HepG2 (cell line): ENCODE results near the gene CAND2. TPM values are rescaled to one million over a fixed set of nuclear protein-coding genes. Genes with fewer than 3 reads are reported as not detected.

Source experiments
- ATAC-seq: fragments of 200-7000 bp; cut with Tn5 transposase; 3 replicates; pipeline ENCODE4 v1.9.1; 2020; ENCODE audit warnings: mild to moderate bottlenecking, moderate library complexity
- BruUV-seq: library from RNA; stranded (reverse); fragments of 400-500 nt; replicated peaks from 2 replicates; lab custom pipeline; 2021; lab: Mats Ljungman, UMichigan
- CTCF ChIA-PET: fragments of 300-600 bp; formaldehyde crosslinking; extraction: SDS; loops from one replicate; lab custom pipeline; 2021; ENCODE audit warnings: low total read pairs, inconsistent platforms, low intra/inter-chr PET ratio; lab: Yijun Ruan, JAX
- POLR2A ChIA-PET: fragments of 350-600 bp; sonication (Branson Sonifier 250); formaldehyde crosslinking; loops from one replicate; lab custom pipeline; 2020; ENCODE audit warnings: antibody characterized with exemption, inconsistent platforms; lab: Yijun Ruan, JAX
- DNase-seq: peaks from one replicate; pipeline ENCODE4 v3.0.0-alpha.2; 2015; ENCODE audit warnings: low spot score
- FAIRE-seq: peaks from 3 replicates; lab custom pipeline; 2011; peaks lifted over from hg19 to GRCh38; lab: Jason Lieb, UNC
- H2AFZ ChIP-seq: one replicate; pipeline ENCODE4 v1.6.1; 2011; ENCODE audit warnings: low read length, inconsistent platforms
- H3K27ac ChIP-seq: fragments of 300-600 bp; 3 replicates; pipeline ENCODE4 v1.8.0; 2011; ENCODE audit warnings: mixed run types, mild to moderate bottlenecking, mixed read lengths, low read length, inconsistent platforms; ENCODE audit not compliant: insufficient read depth; ENCODE audit errors: extremely low read length
- H3K27me3 ChIP-seq, 2 experiments: fragments of 200-600 bp in 1 of 2; 2 replicates in 1 of 2; 3 replicates in 1 of 2; pipeline versions ENCODE4 v1.6.0 to v1.8.0; 2011; ENCODE audit warnings: low read length in 2 of 2, mild to moderate bottlenecking in 2 of 2, moderate library complexity in 2 of 2, inconsistent platforms in 1 of 2; ENCODE audit not compliant: insufficient read depth in 2 of 2, control insufficient read depth in 1 of 2
- H3K36me3 ChIP-seq, 2 experiments: fragments of 200-600 bp in 1 of 2; replicated peaks in 1 of 2; 2 replicates in 1 of 2; 3 replicates in 1 of 2; pipeline versions ENCODE4 v1.5.1 to v1.8.0; 2011; ENCODE audit warnings: low read length in 2 of 2, inconsistent platforms in 1 of 2; ENCODE audit not compliant: insufficient read depth in 2 of 2, control insufficient read depth in 1 of 2
- H3K4me1 ChIP-seq: 2 replicates; pipeline ENCODE4 v1.5.1; 2012; ENCODE audit warnings: low read length, inconsistent platforms; ENCODE audit not compliant: insufficient read depth
- H3K4me2 ChIP-seq: 2 replicates; pipeline ENCODE4 v1.6.0; 2011; ENCODE audit warnings: low read depth, low read length, inconsistent platforms
- H3K4me3 ChIP-seq, 3 experiments: fragments of 200-600 bp in 1 of 3; sonication (generic), shearing (Covaris generic) in 1 of 3; replicated peaks in 1 of 3; 2 replicates each; pipeline ENCODE4 v1.5.1; 2011 to 2016; ENCODE audit warnings: low read length in 3 of 3, inconsistent platforms in 2 of 3, low read depth in 2 of 3, mild to moderate bottlenecking in 2 of 3, control low read depth in 1 of 3, mixed read lengths in 1 of 3; ENCODE audit not compliant: insufficient read depth in 1 of 3
- H3K79me2 ChIP-seq: one replicate; pipeline ENCODE4 v1.6.1; 2011; ENCODE audit warnings: low read length, inconsistent platforms; ENCODE audit not compliant: insufficient read depth
- H3K9ac ChIP-seq: 2 replicates; pipeline ENCODE4 v1.6.0; 2011; ENCODE audit warnings: mild to moderate bottlenecking, low read depth, low read length, inconsistent platforms; ENCODE audit not compliant: insufficient read depth
- H3K9me3 ChIP-seq: 2 replicates; pipeline ENCODE4 v1.5.1; 2012; ENCODE audit warnings: mild to moderate bottlenecking, low read length
- H4K20me1 ChIP-seq: 2 replicates; pipeline ENCODE4 v1.6.0; 2011; ENCODE audit warnings: inconsistent platforms, mild to moderate bottlenecking, low read length, moderate library complexity; ENCODE audit not compliant: insufficient read depth
- HOXA7 ChIP-seq: sonication (generic); formaldehyde crosslinking; IDR thresholded peaks from 2 replicates; pipeline ENCODE4 v1.8.1; 2022; ENCODE audit warnings: mild to moderate bottlenecking, missing genetic modification reagents, moderate library complexity
- POLR2A ChIP-seq, 2 experiments: IDR thresholded peaks; 2 replicates each; pipeline ENCODE4 v1.6.1; 2011; ENCODE audit warnings: low read depth in 2 of 2, low read length in 2 of 2, mild to moderate bottlenecking in 1 of 2, moderate library complexity in 1 of 2; ENCODE audit not compliant: insufficient read depth in 1 of 2
- SIN3B ChIP-seq: fragments of 150-350 bp; IDR thresholded peaks from 2 replicates; pipeline ENCODE4 v1.6.1; 2014; ENCODE audit warnings: low read length
- ZNF619 ChIP-seq: sonication (generic); formaldehyde crosslinking; IDR thresholded peaks from 2 replicates; pipeline ENCODE4 v1.4.0; 2020; ENCODE audit warnings: mild to moderate bottlenecking, missing genetic modification reagents
- WGBS: methylation state at CpG from one replicate; pipeline ENCODE4 v1.1.6; 2017; ENCODE audit warnings: low lambda C conversion rate; 5-methylcytosine and 5-hydroxymethylcytosine counted together
- in situ Hi-C: cut with HindIII; loops from 2 replicates; pipeline ENCODE4 v1.10.0; 2017; ENCODE audit warnings: low pct_unique_long_range_greater_than_20kb; ENCODE audit not compliant: extremely low pct_ligation_motif_present
- intact Hi-C: fragments of 100-400 bp; cut with micrococcal nuclease; formaldehyde crosslinking; loops from one replicate; pipeline ENCODE4 v1.10.0; 2022; ENCODE audit not compliant: unreplicated experiment
- polyA plus RNA-seq, 8 experiments: library from polyadenylated mRNA; depleted of rRNA in 3 of 8; stranded (reverse) in 7 of 8; unstranded in 1 of 8; fragments of >200 nt; fragmentation: Illumina TruSeq in 4 of 8; extraction: Trizol in 4 of 8; gene quantifications; 2 replicates each; pipeline versions ENCODE4 v1.2.1 to v1.2.3, GENCODE V29; 2011 to 2016; ENCODE audit warnings: low read depth in 4 of 8, missing spikeins in 1 of 8, mixed read lengths in 1 of 8; ENCODE audit not compliant: insufficient read depth in 1 of 8
- total RNA-seq, 5 experiments: library from RNA; depleted of rRNA; stranded (reverse); fragments of >200 nt; fragmentation: Illumina TruSeq; extraction: Trizol; gene quantifications; 2 replicates each; pipeline ENCODE4 v1.2.3, GENCODE V29; 2016; ENCODE audit warnings: low read depth in 1 of 5
- TF ChIP-seq, protein P1 (sequence below): IDR thresholded peaks from 2 replicates; pipeline ENCODE4 v1.6.1; 2016; ENCODE audit warnings: mild to moderate bottlenecking

The CAND2 gene
- total and polyA plus RNA-seq, 2 of the 13 experiments (the other 11 are each of a cell fraction or from before 2014, with no cell fraction given), result 0.01 TPM; not detected in 1

DNA sequence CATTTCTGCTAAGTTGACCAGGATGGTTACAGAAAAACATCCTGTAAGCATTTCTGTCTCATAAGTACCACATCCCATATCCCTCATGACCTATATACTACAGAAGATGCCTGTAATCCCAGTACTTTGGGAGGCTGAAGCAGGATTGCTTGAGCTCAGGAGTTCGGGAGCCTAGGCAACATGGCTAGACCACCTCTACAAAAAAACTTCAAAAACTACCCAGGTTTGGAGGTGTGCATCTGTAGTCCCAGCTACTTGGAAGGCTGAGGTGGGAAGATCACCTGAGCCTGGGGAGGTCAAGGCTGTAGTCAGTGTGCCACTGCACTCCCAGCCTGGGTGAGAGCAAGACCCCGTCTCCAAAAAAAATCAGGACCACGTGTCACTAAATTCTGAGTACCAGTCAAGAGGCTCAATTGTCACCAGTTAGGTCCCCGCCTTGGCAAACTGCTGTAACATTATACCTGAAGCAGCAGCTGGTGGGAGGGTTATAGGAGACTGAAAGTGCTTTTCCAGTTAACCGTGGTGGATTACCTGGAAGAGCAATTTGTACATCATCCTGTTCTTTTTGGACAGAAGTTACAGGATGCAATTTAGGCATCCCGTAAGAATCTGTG, 38.7 kb downstream of the CAND2 start:
- Histone ChIP-seq H3K79me2 (peaks cover 29% of the 10 kb centered on the region), H3K4me2 (no peak overlapping the region), H3K9me3 (no peaks in the 10 kb centered on the region), H3K27ac (no peak overlapping the region), H4K20me1 (peaks cover 35% of the 10 kb centered on the region), H3K36me3 (peaks cover 32 to 85% of the 10 kb centered on the region in 2 experiments), H2AFZ (no peak overlapping the region), H3K9ac (no peak overlapping the region), H3K27me3 (no peaks in the 10 kb centered on the region), H3K4me1 (peaks cover 38% of the 10 kb centered on the region), H3K4me3 (no peak overlapping the region)
- no peak for ATAC-seq
- no TSS peak for BruUV-seq
- intact Hi-C loops, result no loop called here
- ChIA-PET POLR2A (interaction anchor here (1.3 kb wide), 1 partner anchor 10 kb away, joined by 3 read pairs; no protein-coding TSS in a partner anchor), CTCF (no interaction called here)
- TF ChIP-seq HOXA7 (CRISPR knock-in tag) (no peak), POLR2A (IDR thresholded peaks at IDR 0.05; ENCODE audit: insufficient read depth in 1 of 2, low read depth in 2 of 2, low read length in 2 of 2) (0 out of 4 replicates have a peak, but pooled peaks of 1 of the 2 experiments have one; percentile 5)
- TF ChIP-seq, protein P1, sequence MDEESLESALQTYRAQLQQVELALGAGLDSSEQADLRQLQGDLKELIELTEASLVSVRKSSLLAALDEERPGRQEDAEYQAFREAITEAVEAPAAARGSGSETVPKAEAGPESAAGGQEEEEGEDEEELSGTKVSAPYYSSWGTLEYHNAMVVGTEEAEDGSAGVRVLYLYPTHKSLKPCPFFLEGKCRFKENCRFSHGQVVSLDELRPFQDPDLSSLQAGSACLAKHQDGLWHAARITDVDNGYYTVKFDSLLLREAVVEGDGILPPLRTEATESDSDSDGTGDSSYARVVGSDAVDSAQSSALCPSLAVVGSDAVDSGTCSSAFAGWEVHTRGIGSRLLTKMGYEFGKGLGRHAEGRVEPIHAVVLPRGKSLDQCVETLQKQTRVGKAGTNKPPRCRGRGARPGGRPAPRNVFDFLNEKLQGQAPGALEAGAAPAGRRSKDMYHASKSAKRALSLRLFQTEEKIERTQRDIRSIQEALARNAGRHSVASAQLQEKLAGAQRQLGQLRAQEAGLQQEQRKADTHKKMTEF (CRISPR knock-in tag), result no peak
- in situ Hi-C loops, result no loop called here
- 97% methylated on average over 6 of the region's 6 CpGs for WGBS
- FAIRE-seq, result no peak
- DNase-seq, result no peak

- ChIA-PET POLR2A (interaction anchor here (1.1 kb wide), 1 partner anchor 27 kb away, joined by 5 read pairs; no protein-coding TSS in a partner anchor), CTCF (no interaction called here)
- Histone ChIP-seq H3K36me3 (peaks cover 30 to 78% of the 10 kb centered on the region in 2 experiments), H2AFZ (no peak overlapping the region), H3K9me3 (no peaks in the 10 kb centered on the region), H4K20me1 (peaks cover 46% of the 10 kb centered on the region), H3K4me3 (no peak overlapping the region; a peak in 1 of 6 replicates), H3K27me3 (no peaks in the 10 kb centered on the region; a peak in 1 of 5 replicates), H3K9ac (no peak overlapping the region), H3K79me2 (peaks cover 41% of the 10 kb centered on the region), H3K4me1 (peaks cover 48% of the 10 kb centered on the region), H3K27ac (no peak overlapping the region), H3K4me2 (peak overlapping the region; percentile 98)
- DNase-seq (no peak), ATAC-seq (no peak), FAIRE-seq (no peak)
- 95% methylated on average over 6 of the region's 6 CpGs for WGBS
- in situ Hi-C loops, result no loop called here
- TF ChIP-seq SIN3B (no peak), ZNF619 (CRISPR knock-in tag) (no peak)
- intact Hi-C loops, result no loop called here
- BruUV-seq, result no TSS peak
Measured at GRCh38 chr3:12837295-12837986, 41.0 kb downstream of the CAND2 start.
